Testis (tissue), 3 donors: ENCODE data around the gene CCT3. TPM values are rescaled to one million over a fixed set of nuclear protein-coding genes. Genes with fewer than 3 reads are reported as not detected.
"Not testable (repeated sequence)": the region's sequence is repeated elsewhere in the genome, so short reads cannot be mapped to it uniquely, and the experiment has no call there.

Source experiments
- DNase-seq: peaks from one replicate; pipeline ENCODE4 v3.0.0-alpha.2; 2019
- H3K27ac ChIP-seq, 2 donors: fragments of 200-600 bp; sonication (generic); one replicate each; pipeline ENCODE4 v1.5.1; 2019
- H3K27me3 ChIP-seq: fragments of 200-600 bp; sonication (generic); one replicate; pipeline ENCODE4 v1.5.1; 2019
- H3K36me3 ChIP-seq: fragments of 200-600 bp; sonication (generic); one replicate; pipeline ENCODE4 v1.5.1; 2017; ENCODE audit warnings: low read depth; ENCODE audit errors: missing control alignments
- H3K4me1 ChIP-seq: fragments of 200-600 bp; sonication (generic); one replicate; pipeline ENCODE4 v1.5.1; 2019
- H3K4me3 ChIP-seq, 2 donors: fragments of 200-600 bp; sonication (generic); one replicate each; pipeline ENCODE4 v1.5.1; 2017 to 2019
- H3K9me3 ChIP-seq: fragments of 200-600 bp; sonication (generic); one replicate; pipeline ENCODE4 v1.5.1; 2017
- POLR2A ChIP-seq: fragments of 450-650 bp; IDR thresholded peaks from one replicate; pipeline ENCODE4 v1.6.1; 2017; ENCODE audit warnings: antibody characterized with exemption, mild to moderate bottlenecking, moderate library complexity
- WGBS, 2 donors: methylation state at CpG; one replicate each; pipeline ENCODE4 v1.1.5; 2018; 5-methylcytosine and 5-hydroxymethylcytosine counted together
- intact Hi-C: fragments of 100-400 bp; cut with DNase I; formaldehyde crosslinking; loops from one replicate; pipeline ENCODE4 v1.15.1; 2023; ENCODE audit warnings: low total_unique reads
- polyA plus RNA-seq: library from polyadenylated mRNA; stranded (reverse); fragments of 350-450 nt; fragmentation: Illumina TruSeq; extraction: RNeasy Lipid Tissue Mini Kit (QIAGEN cat#74804); gene quantifications from one replicate; pipeline ENCODE4 v1.2.3, GENCODE V29; 2014; ENCODE audit warnings: low read depth, low replicate concordance; ENCODE audit not compliant: insufficient read depth
- total RNA-seq, 2 donors: library from RNA; depleted of rRNA; stranded (reverse); fragments of >200 nt; gene quantifications; one replicate each; pipeline ENCODE4 v1.2.3, GENCODE V29; 2016
- TF ChIP-seq, protein P1 (sequence below), 3 experiments: fragments of 450-650 bp in 2 of 3; fragments of 200-600 bp in 1 of 3; sonication (generic) in 1 of 3; IDR thresholded peaks; one replicate each; pipeline ENCODE4 v1.5.1; 2016 to 2019; ENCODE audit warnings: antibody characterized with exemption in 3 of 3, mild to moderate bottlenecking in 2 of 3, moderate library complexity in 1 of 3

Gene CCT3
- total and polyA plus RNA-seq, 3 donors from 2014 or later: 192 to 302 (median 203) TPM

DNA sequence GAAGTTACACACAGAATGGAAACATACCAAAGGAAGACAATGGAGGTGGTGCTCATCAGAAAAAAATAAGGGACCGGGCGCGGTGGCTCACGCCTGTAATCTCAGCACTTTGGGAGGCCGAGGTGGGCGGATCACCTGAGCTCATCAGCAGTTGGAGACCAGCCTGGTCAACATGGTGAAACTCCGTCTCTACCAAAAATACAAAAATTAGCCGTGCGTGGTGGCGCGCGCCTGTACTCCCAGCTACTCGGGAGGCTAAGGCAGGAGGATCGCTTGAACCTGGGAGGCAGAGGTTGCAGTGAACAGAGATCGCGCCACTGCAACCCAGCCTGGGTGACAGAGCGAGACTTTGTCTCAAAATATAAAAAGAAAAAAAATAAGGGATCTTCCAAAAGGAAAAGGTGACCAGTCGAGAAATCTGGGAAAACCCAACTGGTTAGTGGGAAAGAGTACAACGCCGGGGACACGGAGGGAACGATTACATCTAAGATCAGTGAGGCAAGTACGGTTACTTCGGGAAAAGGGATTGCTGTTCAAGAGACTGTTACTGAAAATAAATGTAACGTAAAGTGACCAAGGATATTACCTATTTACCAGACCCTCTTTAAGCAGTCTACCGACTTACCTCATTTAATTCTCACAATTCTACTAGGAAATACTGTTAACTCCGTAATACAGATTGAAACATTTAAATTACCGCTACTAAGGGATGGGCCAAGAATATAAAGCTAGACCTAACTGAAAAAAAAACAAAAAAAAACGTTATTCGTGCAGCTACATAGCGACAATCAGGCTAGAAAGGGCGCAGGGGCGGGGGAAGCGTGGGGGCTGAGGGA lies 822 bp downstream of the CCT3 start:
- 19 to 25% methylated on average over 34 of the region's 34 CpGs for whole genome bisulfite sequencing, 2 donors
- peaks cover 6% of the 10 kb centered on the region for H3K4me1 ChIP-seq
- no peaks in the 10 kb centered on the region for H3K27me3 ChIP-seq
- H3K4me3 ChIP-seq: peak overlapping the region; percentile 80 to 96
- peak overlapping the region; percentile 79 to 90 for H3K27ac ChIP-seq
- DNase-seq: no peak
- intact Hi-C loops: no loop called here
- no peaks in the 10 kb centered on the region for H3K9me3 ChIP-seq
- no peaks in the 10 kb centered on the region for H3K36me3 ChIP-seq
- TF ChIP-seq, protein P1, sequence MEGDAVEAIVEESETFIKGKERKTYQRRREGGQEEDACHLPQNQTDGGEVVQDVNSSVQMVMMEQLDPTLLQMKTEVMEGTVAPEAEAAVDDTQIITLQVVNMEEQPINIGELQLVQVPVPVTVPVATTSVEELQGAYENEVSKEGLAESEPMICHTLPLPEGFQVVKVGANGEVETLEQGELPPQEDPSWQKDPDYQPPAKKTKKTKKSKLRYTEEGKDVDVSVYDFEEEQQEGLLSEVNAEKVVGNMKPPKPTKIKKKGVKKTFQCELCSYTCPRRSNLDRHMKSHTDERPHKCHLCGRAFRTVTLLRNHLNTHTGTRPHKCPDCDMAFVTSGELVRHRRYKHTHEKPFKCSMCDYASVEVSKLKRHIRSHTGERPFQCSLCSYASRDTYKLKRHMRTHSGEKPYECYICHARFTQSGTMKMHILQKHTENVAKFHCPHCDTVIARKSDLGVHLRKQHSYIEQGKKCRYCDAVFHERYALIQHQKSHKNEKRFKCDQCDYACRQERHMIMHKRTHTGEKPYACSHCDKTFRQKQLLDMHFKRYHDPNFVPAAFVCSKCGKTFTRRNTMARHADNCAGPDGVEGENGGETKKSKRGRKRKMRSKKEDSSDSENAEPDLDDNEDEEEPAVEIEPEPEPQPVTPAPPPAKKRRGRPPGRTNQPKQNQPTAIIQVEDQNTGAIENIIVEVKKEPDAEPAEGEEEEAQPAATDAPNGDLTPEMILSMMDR (IDR thresholded peaks at IDR 0.05): no peak
- no peak for TF ChIP-seq POLR2A

DNA sequence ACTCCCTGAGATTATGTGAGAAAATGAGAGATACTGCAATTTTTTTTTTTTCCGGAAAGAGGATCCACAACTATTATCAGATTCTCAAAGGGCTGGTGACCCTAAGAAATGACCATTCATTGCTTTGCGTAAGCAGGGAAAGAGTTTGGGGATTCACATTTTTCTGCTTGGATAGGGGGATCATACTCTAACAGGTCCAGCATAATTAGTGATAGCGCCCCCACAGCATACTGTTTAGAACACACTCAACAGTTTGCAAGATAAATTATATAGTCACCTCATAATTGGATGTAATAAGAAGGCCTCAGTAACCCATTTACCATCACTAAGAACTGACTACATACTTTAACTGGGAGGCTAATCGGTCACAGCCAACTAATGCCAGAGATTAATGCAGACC lies 1.9 kb downstream of the CCT3 start:
- no peak for DNase-seq
- 71 to 74% methylated on average over 4 of the region's 4 CpGs for WGBS, 2 donors
- H3K4me3 ChIP-seq: no peak overlapping the region

DNA sequence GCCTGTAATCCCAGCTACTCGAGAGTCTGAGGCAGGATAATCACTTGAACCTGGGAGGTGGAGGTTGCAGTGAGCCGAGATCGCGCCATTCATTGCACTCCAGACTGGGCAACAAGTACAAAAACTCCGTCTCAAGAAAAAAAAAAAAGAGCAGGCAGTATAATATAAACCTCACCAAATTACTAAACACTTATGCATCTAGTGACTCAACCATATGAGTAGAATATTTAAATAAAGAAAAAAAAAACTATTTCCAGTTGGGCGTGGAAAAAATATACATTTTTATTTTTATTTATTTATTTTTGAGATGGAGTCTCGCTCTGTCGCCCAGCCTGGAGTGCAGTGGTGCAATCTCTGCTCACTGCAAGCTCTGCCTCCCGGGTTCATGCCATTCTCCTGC lies 14.9 kb downstream of the CCT3 start:
- 96 to 97% methylated on average over 9 of the region's 9 CpGs for WGBS, 2 donors
- H3K4me1 ChIP-seq, H3K9me3 ChIP-seq, H3K4me3 ChIP-seq, DNase-seq, intact Hi-C loops, H3K27ac ChIP-seq, H3K27me3 ChIP-seq, H3K36me3 ChIP-seq: not testable (repeated sequence)

More for the DNA sequence above, 1.9 kb downstream of the CCT3 start:
- intact Hi-C loops: no loop called here
- no peak for TF ChIP-seq POLR2A
- TF ChIP-seq, protein P1 (IDR thresholded peaks at IDR 0.05): no peak
- H3K27me3 ChIP-seq: no peaks in the 10 kb centered on the region
- peaks cover 6% of the 10 kb centered on the region for H3K4me1 ChIP-seq
- H3K9me3 ChIP-seq: no peaks in the 10 kb centered on the region
- no peak overlapping the region for H3K27ac ChIP-seq
- no peaks in the 10 kb centered on the region for H3K36me3 ChIP-seq

DNA sequence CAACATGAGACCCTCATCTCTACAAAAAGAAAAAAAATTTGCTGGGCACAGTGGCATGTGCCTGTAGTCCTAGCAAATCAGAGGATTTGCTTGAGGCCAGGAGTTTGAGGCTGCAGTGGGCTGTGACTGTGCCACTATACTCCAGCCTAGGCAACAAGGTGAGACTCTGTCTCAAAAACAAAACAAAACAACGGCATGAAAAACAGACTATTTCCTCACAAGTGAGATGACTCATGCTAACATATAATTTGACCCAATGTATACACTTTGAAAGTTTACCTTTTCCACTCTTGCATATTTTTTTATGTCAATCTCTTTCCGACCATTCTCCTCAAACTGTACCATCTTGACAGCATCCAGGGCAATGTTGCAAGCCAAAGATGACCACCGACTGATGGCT lies 17.5 kb downstream of the CCT3 start:
- DNase-seq: no peak
- no peak overlapping the region for H3K4me3 ChIP-seq
- WGBS, 2 donors: 81 to 83% methylated on average over 3 of the region's 3 CpGs
- TF ChIP-seq, protein P1 (IDR thresholded peaks at IDR 0.05): no peak
- TF ChIP-seq POLR2A: no peak
- H3K27me3 ChIP-seq: no peaks in the 10 kb centered on the region
- H3K36me3 ChIP-seq: no peaks in the 10 kb centered on the region
- intact Hi-C loops: no loop called here
- no peaks in the 10 kb centered on the region for H3K9me3 ChIP-seq
- no peaks in the 10 kb centered on the region for H3K4me1 ChIP-seq
- H3K27ac ChIP-seq: no peak overlapping the region

DNA sequence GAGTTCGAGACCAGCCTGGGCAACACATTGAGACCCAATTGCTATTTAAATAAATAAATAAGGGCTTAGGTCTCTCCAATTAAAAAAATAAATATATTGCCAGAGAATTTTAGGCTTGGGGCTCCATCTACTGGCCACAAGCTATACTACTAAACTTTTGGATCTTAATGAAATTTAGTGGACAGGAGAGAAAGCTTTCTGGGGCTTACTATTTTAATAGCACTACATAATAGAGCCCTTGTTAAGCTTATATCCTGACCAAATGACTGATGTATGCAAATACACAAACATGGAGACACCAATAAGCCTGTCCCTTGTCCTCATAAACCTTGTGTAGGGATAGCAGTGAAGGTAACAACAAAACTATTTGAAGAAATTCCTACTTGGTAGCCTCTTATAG lies 18.4 kb downstream of the CCT3 start:
- no peaks in the 10 kb centered on the region for H3K36me3 ChIP-seq
- H3K4me1 ChIP-seq: no peaks in the 10 kb centered on the region
- TF ChIP-seq, protein P1 (IDR thresholded peaks at IDR 0.05): peak in 2 of 3 experiments; percentile 36 to 48
- no peak for TF ChIP-seq POLR2A
- H3K9me3 ChIP-seq: no peaks in the 10 kb centered on the region
- intact Hi-C loops: no loop called here
- no peak overlapping the region for H3K27ac ChIP-seq
- 67 to 72% methylated on average over 1 of the region's 1 CpG for WGBS, 2 donors
- no peak for DNase-seq
- no peaks in the 10 kb centered on the region for H3K27me3 ChIP-seq
- no peak overlapping the region for H3K4me3 ChIP-seq
